ENCODE results near the gene XRCC6. TPM values are rescaled to one million over a fixed set of nuclear protein-coding genes. Genes with fewer than 3 reads are reported as not detected.
"Not testable (repeated sequence)": the region's sequence is repeated elsewhere in the genome, so short reads cannot be mapped to it uniquely, and the experiment has no call there.

Gene XRCC6
- total RNA-seq, 1 donor from 2014 or later, result 546 TPM

DNA sequence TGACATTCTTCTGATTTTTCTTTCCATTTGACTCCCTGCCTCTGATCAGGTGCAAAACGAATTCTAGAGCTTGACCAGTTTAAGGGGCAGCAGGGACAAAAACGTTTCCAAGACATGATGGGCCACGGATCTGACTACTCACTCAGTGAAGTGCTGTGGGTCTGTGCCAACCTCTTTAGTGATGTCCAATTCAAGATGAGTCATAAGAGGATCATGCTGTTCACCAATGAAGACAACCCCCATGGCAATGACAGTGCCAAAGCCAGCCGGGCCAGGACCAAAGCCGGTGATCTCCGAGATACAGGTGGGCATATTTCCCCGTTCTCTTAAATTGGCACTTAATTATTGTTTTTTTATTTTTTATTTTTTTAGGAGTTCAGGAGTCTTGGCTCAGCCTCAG, 15.4 kb downstream of the XRCC6 start:
- H3K4me2 ChIP-seq, result no peak overlapping the region
- no peak overlapping the region for H3K27ac ChIP-seq
- no peak overlapping the region for H2AFZ ChIP-seq (replicated peaks)
- H3K27me3 ChIP-seq, result no peaks in the 10 kb centered on the region
- Mint-ChIP-seq H3K27ac (no peak overlapping the region), H3K4me3 (no peak overlapping the region), H3K4me1 (no peaks in the 10 kb centered on the region), H3K36me3 (peaks cover 43% of the 10 kb centered on the region), H3K9me3 (no peaks in the 10 kb centered on the region), H3K27me3 (ENCODE audit: insufficient read depth, low read depth) (peaks cover 3% of the 10 kb centered on the region)
- DNase-seq (ENCODE audit: low spot score), result no peak
- H3K4me3 ChIP-seq, result no peak overlapping the region
- H3K9ac ChIP-seq, result no peak overlapping the region
- H3K4me1 ChIP-seq, result no peaks in the 10 kb centered on the region
- no peaks in the 10 kb centered on the region for H3K9me3 ChIP-seq (ENCODE audit: low read depth)
- peaks cover 27% of the 10 kb centered on the region for H3K36me3 ChIP-seq
- H3F3A ChIP-seq (ENCODE audit: low read depth), result no peaks in the 10 kb centered on the region
- peaks cover 16% of the 10 kb centered on the region for H4K20me1 ChIP-seq (ENCODE audit: low read depth)
- peaks cover 65% of the 10 kb centered on the region for H3K79me2 ChIP-seq (ENCODE audit: low read depth)
- TF ChIP-seq, protein P1, sequence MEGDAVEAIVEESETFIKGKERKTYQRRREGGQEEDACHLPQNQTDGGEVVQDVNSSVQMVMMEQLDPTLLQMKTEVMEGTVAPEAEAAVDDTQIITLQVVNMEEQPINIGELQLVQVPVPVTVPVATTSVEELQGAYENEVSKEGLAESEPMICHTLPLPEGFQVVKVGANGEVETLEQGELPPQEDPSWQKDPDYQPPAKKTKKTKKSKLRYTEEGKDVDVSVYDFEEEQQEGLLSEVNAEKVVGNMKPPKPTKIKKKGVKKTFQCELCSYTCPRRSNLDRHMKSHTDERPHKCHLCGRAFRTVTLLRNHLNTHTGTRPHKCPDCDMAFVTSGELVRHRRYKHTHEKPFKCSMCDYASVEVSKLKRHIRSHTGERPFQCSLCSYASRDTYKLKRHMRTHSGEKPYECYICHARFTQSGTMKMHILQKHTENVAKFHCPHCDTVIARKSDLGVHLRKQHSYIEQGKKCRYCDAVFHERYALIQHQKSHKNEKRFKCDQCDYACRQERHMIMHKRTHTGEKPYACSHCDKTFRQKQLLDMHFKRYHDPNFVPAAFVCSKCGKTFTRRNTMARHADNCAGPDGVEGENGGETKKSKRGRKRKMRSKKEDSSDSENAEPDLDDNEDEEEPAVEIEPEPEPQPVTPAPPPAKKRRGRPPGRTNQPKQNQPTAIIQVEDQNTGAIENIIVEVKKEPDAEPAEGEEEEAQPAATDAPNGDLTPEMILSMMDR (IDR thresholded peaks at IDR 0.05), result no peak
- TF ChIP-seq EZH2phosphoT487 (IDR thresholded peaks at IDR 0.05) (no peak), EZH2 (IDR thresholded peaks at IDR 0.05) (no peak)

DNA sequence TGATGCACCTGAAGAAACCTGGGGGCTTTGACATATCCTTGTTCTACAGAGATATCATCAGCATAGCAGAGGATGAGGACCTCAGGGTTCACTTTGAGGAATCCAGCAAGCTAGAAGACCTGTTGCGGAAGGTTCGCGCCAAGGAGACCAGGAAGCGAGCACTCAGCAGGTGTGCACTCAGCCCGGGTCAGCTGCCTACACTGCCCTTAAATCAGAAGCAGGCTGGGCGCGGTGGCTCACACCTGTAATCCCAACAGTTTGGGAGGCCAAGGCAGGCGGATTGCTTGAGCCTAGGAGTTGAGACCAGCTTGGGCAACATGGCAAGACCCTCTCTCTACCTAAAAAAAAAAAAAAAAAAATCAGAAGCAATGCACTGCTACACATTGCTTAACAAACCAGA, 16.5 kb downstream of the XRCC6 start:
- Histone ChIP-seq H4K20me1 (ENCODE audit: low read depth) (peaks cover 26% of the 10 kb centered on the region), H3K36me3 (peaks cover 38% of the 10 kb centered on the region), H3K79me2 (ENCODE audit: low read depth) (peaks cover 70% of the 10 kb centered on the region)
- H3K9me3 Mint-ChIP-seq; H3F3A ChIP-seq (ENCODE audit: low read depth); H3K4me1 ChIP-seq; H2AFZ ChIP-seq (replicated peaks); DNase-seq (ENCODE audit: low spot score); H3K27ac ChIP-seq; H3K9me3 ChIP-seq (ENCODE audit: low read depth); H3K4me1 Mint-ChIP-seq; H3K4me3 Mint-ChIP-seq; H3K4me3 ChIP-seq; H3K27me3 ChIP-seq; H3K27ac Mint-ChIP-seq; H3K9ac ChIP-seq; H3K4me2 ChIP-seq; H3K27me3 Mint-ChIP-seq (ENCODE audit: insufficient read depth, low read depth): not testable (repeated sequence)
- H3K36me3 Mint-ChIP-seq, result peaks cover 47% of the 10 kb centered on the region

DNA sequence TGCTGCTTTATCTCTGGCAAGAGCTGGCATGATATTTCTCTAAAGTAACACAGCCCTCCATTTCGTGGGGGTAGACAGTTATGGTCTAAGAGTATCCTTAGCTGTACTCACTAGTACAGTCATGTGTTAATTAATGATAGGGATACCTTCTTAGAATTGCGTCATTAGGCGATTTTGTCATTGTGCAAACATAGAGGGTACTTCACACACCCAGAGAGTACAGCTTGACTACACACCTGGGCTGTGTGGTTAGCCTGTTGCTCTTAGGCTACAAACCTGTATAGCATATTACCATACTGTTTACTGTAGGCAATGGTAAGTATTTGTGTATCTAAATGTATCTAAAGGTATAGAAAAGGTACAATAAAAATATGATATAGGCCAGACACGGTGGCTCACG, 17.0 kb downstream of the XRCC6 start:
- TF ChIP-seq, protein P1 (IDR thresholded peaks at IDR 0.05), result no peak
- TF ChIP-seq EZH2 (IDR thresholded peaks at IDR 0.05) (no peak), EZH2phosphoT487 (IDR thresholded peaks at IDR 0.05) (no peak)
- Mint-ChIP-seq H3K4me3 (no peak overlapping the region), H3K36me3 (peaks cover 46% of the 10 kb centered on the region), H3K27me3 (ENCODE audit: insufficient read depth, low read depth) (no peaks in the 10 kb centered on the region), H3K9me3 (no peaks in the 10 kb centered on the region), H3K27ac (no peak overlapping the region), H3K4me1 (no peaks in the 10 kb centered on the region)
- Histone ChIP-seq H4K20me1 (ENCODE audit: low read depth) (peaks cover 26% of the 10 kb centered on the region), H3K36me3 (peaks cover 40% of the 10 kb centered on the region), H3F3A (ENCODE audit: low read depth) (no peaks in the 10 kb centered on the region), H3K9ac (no peak overlapping the region), H3K4me2 (no peak overlapping the region), H3K79me2 (ENCODE audit: low read depth) (peaks cover 70% of the 10 kb centered on the region), H3K27ac (no peak overlapping the region), H3K4me3 (no peak overlapping the region), H2AFZ (replicated peaks) (no peak overlapping the region), H3K4me1 (no peaks in the 10 kb centered on the region), H3K9me3 (ENCODE audit: low read depth) (no peaks in the 10 kb centered on the region), H3K27me3 (no peaks in the 10 kb centered on the region)
- DNase-seq (ENCODE audit: low spot score), result no peak

DNA sequence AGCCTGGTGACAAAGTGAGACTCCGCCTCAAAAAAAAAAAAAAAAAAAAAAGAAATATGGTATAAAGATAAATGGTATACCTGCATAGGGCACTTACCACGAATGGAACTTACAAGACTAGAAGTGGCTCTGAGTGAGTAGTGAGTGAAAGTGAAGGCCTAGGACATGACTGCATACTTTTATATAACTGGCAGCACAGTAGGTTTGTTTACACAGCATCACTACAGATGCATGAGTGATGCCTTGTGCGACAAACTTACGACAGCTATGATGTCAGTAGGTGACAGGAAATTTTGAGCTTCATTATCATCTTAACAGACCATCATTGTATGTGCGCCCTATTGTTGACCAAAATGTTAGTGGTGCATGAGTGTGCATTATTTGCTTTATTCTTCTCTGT, 17.7 kb downstream of the XRCC6 start:
- Histone ChIP-seq H3K4me1 (no peaks in the 10 kb centered on the region), H3K27ac (no peak overlapping the region), H3K4me3 (no peak overlapping the region), H2AFZ (replicated peaks) (no peak overlapping the region), H3K36me3 (peaks cover 40% of the 10 kb centered on the region), H3K9ac (no peak overlapping the region), H3F3A (ENCODE audit: low read depth) (no peaks in the 10 kb centered on the region), H3K9me3 (ENCODE audit: low read depth) (no peaks in the 10 kb centered on the region), H4K20me1 (ENCODE audit: low read depth) (peaks cover 29% of the 10 kb centered on the region), H3K4me2 (no peak overlapping the region), H3K79me2 (ENCODE audit: low read depth) (peaks cover 68% of the 10 kb centered on the region), H3K27me3 (no peaks in the 10 kb centered on the region)
- Mint-ChIP-seq H3K27me3 (ENCODE audit: insufficient read depth, low read depth) (no peaks in the 10 kb centered on the region), H3K4me3 (no peak overlapping the region), H3K27ac (no peak overlapping the region), H3K9me3 (no peaks in the 10 kb centered on the region), H3K4me1 (no peaks in the 10 kb centered on the region), H3K36me3 (peaks cover 43% of the 10 kb centered on the region)
- no peak for TF ChIP-seq EZH2 (IDR thresholded peaks at IDR 0.05)
- TF ChIP-seq, protein P1 (IDR thresholded peaks at IDR 0.05), result no peak
- TF ChIP-seq EZH2phosphoT487 (IDR thresholded peaks at IDR 0.05), result no peak
- no peak for DNase-seq (ENCODE audit: low spot score)
